Common myeloid progenitor, CD34-positive (primary cell): ENCODE results near the gene ING5.
"Not testable (repeated sequence)": the region's sequence is repeated elsewhere in the genome, so short reads cannot be mapped to it uniquely, and the experiment has no call there.

Experiments used
- CTCF ChIA-PET: fragments of 350-600 bp; sonication (Branson Sonifier 250); formaldehyde crosslinking; loops from one replicate; lab custom pipeline; 2021; ENCODE audit warnings: antibody characterized with exemption; lab: Charles Lee
- POLR2A ChIA-PET: fragments of 350-600 bp; sonication (Branson Sonifier 250); formaldehyde crosslinking; loops from one replicate; lab custom pipeline; 2021; ENCODE audit warnings: antibody characterized with exemption; lab: Charles Lee
- DNase-seq, 3 donors: peaks; one replicate each; pipeline versions ENCODE4 v3.0.0 to v3.0.0-alpha.2; 2013
- H3K27ac ChIP-seq, 2 experiments: 1 replicate in 1 of 2; 2 replicates in 1 of 2; pipeline ENCODE4 v1.7.0; 2013; ENCODE audit warnings: inconsistent platforms in 2 of 2, low read length in 2 of 2, mild to moderate bottlenecking in 2 of 2, low read depth in 1 of 2, moderate library complexity in 1 of 2; ENCODE audit not compliant: severe bottlenecking in 2 of 2, insufficient read depth in 1 of 2, poor library complexity in 1 of 2
- H3K27me3 ChIP-seq, 5 experiments: replicated peaks in 2 of 5; 1 replicate in 3 of 5; 2 replicates in 2 of 5; pipeline versions ENCODE4 v1.6.1 to v1.7.0; 2013; ENCODE audit warnings: low read length in 4 of 5, mild to moderate bottlenecking in 2 of 5, moderate library complexity in 2 of 5, inconsistent platforms in 1 of 5; ENCODE audit not compliant: insufficient read depth in 5 of 5, control insufficient read depth in 4 of 5
- H3K36me3 ChIP-seq, 4 experiments: 1 replicate in 2 of 4; 2 replicates in 2 of 4; pipeline versions ENCODE4 v1.6.1 to v1.7.0; 2013; ENCODE audit warnings: low read length in 3 of 4, control low read depth in 1 of 4, mild to moderate bottlenecking in 1 of 4; ENCODE audit not compliant: control insufficient read depth in 4 of 4, insufficient read depth in 4 of 4
- H3K4me1 ChIP-seq, 4 experiments: 1 replicate in 3 of 4; 2 replicates in 1 of 4; pipeline versions ENCODE4 v1.6.1 to v1.7.1; 2013; ENCODE audit warnings: low read length in 3 of 4, mild to moderate bottlenecking in 3 of 4, control low read depth in 1 of 4, inconsistent platforms in 1 of 4, moderate library complexity in 1 of 4; ENCODE audit not compliant: control insufficient read depth in 4 of 4, insufficient read depth in 4 of 4; ENCODE audit errors: control extremely low read depth in 1 of 4
- H3K4me3 ChIP-seq, 7 experiments: 1 replicate in 4 of 7; 2 replicates in 3 of 7; pipeline versions ENCODE4 v1.5.1 to v1.7.0; 2013; ENCODE audit warnings: mild to moderate bottlenecking in 7 of 7, low read length in 6 of 7, moderate library complexity in 6 of 7, inconsistent platforms in 2 of 7, low read depth in 2 of 7, control low read depth in 1 of 7; ENCODE audit not compliant: insufficient read depth in 4 of 7, control insufficient read depth in 1 of 7; ENCODE audit errors: extremely low read depth in 1 of 7
- H3K9me3 ChIP-seq, 5 experiments: 1 replicate in 4 of 5; 2 replicates in 1 of 5; pipeline versions ENCODE4 v1.6.1 to v1.7.1; 2013; ENCODE audit warnings: low read length in 4 of 5, mild to moderate bottlenecking in 2 of 5, inconsistent platforms in 1 of 5, low read depth in 1 of 5, moderate library complexity in 1 of 5; ENCODE audit not compliant: control insufficient read depth in 4 of 5, insufficient read depth in 2 of 5; ENCODE audit errors: control extremely low read depth in 1 of 5
- WGBS: methylation state at CpG from one replicate; pipeline ENCODE4 v1.1.5; 2013; ENCODE audit not compliant: insufficient coverage; 5-methylcytosine and 5-hydroxymethylcytosine counted together

Gene ING5

GRCh38 chr2:241729868-241730267, 28.0 kb downstream of the ING5 start:
- Histone ChIP-seq H3K36me3 (peaks cover 0 to 11% (median 7%) of the 10 kb centered on the region in 4 experiments), H3K27ac (no peak overlapping the region), H3K27me3 (no peaks in the 10 kb centered on the region), H3K9me3 (no peaks in the 10 kb centered on the region), H3K4me3 (no peak overlapping the region), H3K4me1 (peaks cover 0 to 22% (median 12%) of the 10 kb centered on the region in 4 experiments)
- POLR2A ChIA-PET: no interaction called here
- no peak for DNase-seq
- WGBS: 93% methylated on average over 4 of the region's 6 CpGs
- CTCF ChIA-PET: interaction anchor here (1.0 to 1.5 kb wide), 2 partner anchors 27 to 139 kb away, joined by 3 to 5 read pairs; no protein-coding TSS in a partner anchor

- Histone ChIP-seq H3K4me1 (peaks cover 0 to 31% (median 21%) of the 10 kb centered on the region in 4 experiments), H3K36me3 (peaks cover 0 to 6% (median 2%) of the 10 kb centered on the region in 4 experiments), H3K4me3 (peak overlapping the region in 1 of 7 experiments; percentile 6), H3K9me3 (no peaks in the 10 kb centered on the region), H3K27ac (no peak overlapping the region), H3K27me3 (no peaks in the 10 kb centered on the region)
- ChIA-PET CTCF (interaction anchor here (1.0 to 7.6 kb wide), 3 partner anchors 28 to 148 kb away, joined by 5 to 60 read pairs (median 17); partner anchors contain the start of gene ING5), POLR2A (no interaction called here)
- peak in 2 of 3 donors; percentile 46 to 47 for DNase-seq
- WGBS: 51% methylated on average over 11 of the region's 12 CpGs
Observed at GRCh38 chr2:241730671-241731293, 28.9 kb downstream of the ING5 start.

GRCh38 chr2:241732513-241733186, 30.8 kb downstream of the ING5 start:
- H3K27ac ChIP-seq, POLR2A ChIA-PET: not testable (repeated sequence)

GRCh38 chr2:241733391-241734207, 31.8 kb downstream of the ING5 start:
- no peaks in the 10 kb centered on the region for H3K27me3 ChIP-seq
- ChIA-PET POLR2A (interaction anchor here (1.0 to 3.2 kb wide), 2 partner anchors 19 to 32 kb away, joined by 3 to 16 read pairs; partner anchors contain the start of gene ING5), CTCF (interaction anchor here (0.9 to 7.6 kb wide), 14 partner anchors 9 to 145 kb away, joined by 3 to 60 read pairs (median 4); partner anchors contain the start of genes DTYMK and ING5)
- 93% methylated on average over 13 of the region's 23 CpGs for WGBS
- H3K4me1 ChIP-seq: peaks cover 0 to 41% (median 23%) of the 10 kb centered on the region in 4 experiments
- no peak overlapping the region for H3K27ac ChIP-seq
- no peak for DNase-seq
- H3K9me3 ChIP-seq: no peaks in the 10 kb centered on the region
- peak overlapping the region in 6 of 7 experiments; percentile 50 to 85 (median 66) for H3K4me3 ChIP-seq
- peaks cover 0 to 10% (median 0%) of the 10 kb centered on the region in 4 experiments for H3K36me3 ChIP-seq

More at GRCh38 chr2:241732513-241733186, 30.8 kb downstream of the ING5 start:
- not testable (repeated sequence) for H3K4me3 ChIP-seq, H3K9me3 ChIP-seq, H3K27me3 ChIP-seq, H3K36me3 ChIP-seq
- H3K4me1 ChIP-seq: peaks cover 0 to 34% (median 23%) of the 10 kb centered on the region in 4 experiments
- 41% methylated on average over 9 of the region's 26 CpGs for WGBS
- DNase-seq: peak; percentile 35 to 64 (median 56)
- CTCF ChIA-PET: interaction anchor here (1.5 to 7.6 kb wide), 5 partner anchors 26 to 146 kb away, joined by 4 to 60 read pairs (median 6); partner anchors contain the start of gene ING5

- WGBS: 2% methylated on average over 25 of the region's 25 CpGs
- POLR2A ChIA-PET: interaction anchor here (1.0 to 3.2 kb wide), 2 partner anchors 20 to 32 kb away, joined by 3 to 16 read pairs; partner anchors contain the start of gene ING5
- no peak for DNase-seq
- H3K36me3 ChIP-seq: peaks cover 0 to 10% (median 0%) of the 10 kb centered on the region in 4 experiments
- CTCF ChIA-PET: interaction anchor here (0.8 to 7.6 kb wide), 16 partner anchors 8 to 144 kb away, joined by 3 to 60 read pairs (median 4); partner anchors contain the start of genes DTYMK and ING5
- H3K9me3 ChIP-seq: no peaks in the 10 kb centered on the region
- peak overlapping the region in 6 of 7 experiments; percentile 50 to 85 (median 66) for H3K4me3 ChIP-seq
- peaks cover 0 to 42% (median 23%) of the 10 kb centered on the region in 4 experiments for H3K4me1 ChIP-seq
- no peaks in the 10 kb centered on the region for H3K27me3 ChIP-seq
- H3K27ac ChIP-seq: no peak overlapping the region
Observed at GRCh38 chr2:241734208-241734466, 32.3 kb downstream of the ING5 start.

- Histone ChIP-seq H3K4me1 (peaks cover 0 to 47% (median 25%) of the 10 kb centered on the region in 4 experiments), H3K27me3 (no peaks in the 10 kb centered on the region), H3K27ac (peak within 1 kb of the TSS; percentile 25 to 78), H3K36me3 (peaks cover 0 to 10% (median 0%) of the 10 kb centered on the region in 4 experiments), H3K9me3 (no peaks in the 10 kb centered on the region), H3K4me3 (peak within 1 kb of the TSS; percentile 68 to 85 (median 80))
- DNase-seq: peak; percentile 75 to 88 (median 87)
- WGBS: under 1% methylated on average over 85 of the region's 98 CpGs
- ChIA-PET CTCF (interaction anchor here (0.8 to 7.6 kb wide), 13 partner anchors 9 to 144 kb away, joined by 3 to 60 read pairs (median 4); partner anchors contain the start of genes DTYMK and ING5), POLR2A (interaction anchor here (3.2 kb wide), 1 partner anchor 33 kb away, joined by 16 read pairs; the partner anchor contains the start of gene ING5)
Observed at GRCh38 chr2:241734467-241735208, 32.8 kb downstream of the ING5 start, which contains the start of gene D2HGDH. D2HGDH (plus strand) TSS chr2:241734630; CDS start chr2:241735225, 595 bp downstream.
